H9 (cell line): ENCODE data around the gene SNED1. TPM values are rescaled to one million over a fixed set of nuclear protein-coding genes. Genes with fewer than 3 reads are reported as not detected.

ENCODE experiments used
- DNase-seq: peaks from one replicate; pipeline ENCODE4 v3.0.0-alpha.2; 2017
- H2AFZ ChIP-seq: one replicate; pipeline ENCODE4 v1.6.1; 2013; ENCODE audit warnings: mild to moderate bottlenecking, low read length, control low read depth, moderate library complexity
- H2AK5ac ChIP-seq: 2 replicates; pipeline ENCODE4 v1.6.1; 2013; ENCODE audit warnings: low read length, control low read depth, mixed read lengths; ENCODE audit not compliant: insufficient read length
- H2BK120ac ChIP-seq: one replicate; pipeline ENCODE4 v1.6.1; 2013; ENCODE audit warnings: low read depth, mild to moderate bottlenecking, low read length, control low read depth, inconsistent platforms; ENCODE audit not compliant: poor library complexity, severe bottlenecking
- H2BK12ac ChIP-seq: 2 replicates; pipeline ENCODE4 v1.6.1; 2013; ENCODE audit warnings: low read length, control low read depth, mixed read lengths, low read depth; ENCODE audit not compliant: insufficient read length
- H2BK15ac ChIP-seq: 2 replicates; pipeline ENCODE4 v1.6.1; 2013; ENCODE audit warnings: low read depth, low read length, control low read depth
- H2BK20ac ChIP-seq: one replicate; pipeline ENCODE4 v1.6.1; 2013; ENCODE audit warnings: low read depth, mild to moderate bottlenecking, low read length, control low read depth, inconsistent platforms; ENCODE audit not compliant: poor library complexity, severe bottlenecking
- H2BK5ac ChIP-seq: 2 replicates; pipeline ENCODE4 v1.6.1; 2013; ENCODE audit warnings: low read length, control low read depth, mixed read lengths; ENCODE audit not compliant: insufficient read length
- H3K14ac ChIP-seq: 2 replicates; pipeline ENCODE4 v1.6.1; 2013; ENCODE audit warnings: low read length, control low read depth; ENCODE audit not compliant: insufficient read depth
- H3K18ac ChIP-seq: 2 replicates; pipeline ENCODE4 v1.6.1; 2013; ENCODE audit warnings: low read depth, mild to moderate bottlenecking, mixed read lengths, low read length, control low read depth; ENCODE audit not compliant: insufficient read length
- H3K23ac ChIP-seq: 2 replicates; pipeline ENCODE4 v1.6.1; 2013; ENCODE audit warnings: low read length, control low read depth, mixed read lengths, low read depth; ENCODE audit not compliant: insufficient read length
- H3K23me2 ChIP-seq: 2 replicates; pipeline ENCODE4 v1.6.1; 2013; ENCODE audit warnings: low read depth, mild to moderate bottlenecking, mixed read lengths, low read length, control low read depth; ENCODE audit not compliant: insufficient read length, poor library complexity, severe bottlenecking
- H3K27ac ChIP-seq: 2 replicates; pipeline ENCODE4 v1.5.1; 2013; ENCODE audit warnings: low read length, control low read depth, mixed read lengths, low read depth; ENCODE audit not compliant: insufficient read length
- H3K27me3 ChIP-seq: 2 replicates; pipeline ENCODE4 v1.6.1; 2013; ENCODE audit warnings: low read length, control low read depth, inconsistent platforms; ENCODE audit not compliant: insufficient read depth
- H3K4ac ChIP-seq: 2 replicates; pipeline ENCODE4 v1.6.1; 2013; ENCODE audit warnings: low read depth, mild to moderate bottlenecking, control low read depth, inconsistent platforms, low read length, moderate library complexity
- H3K4me1 ChIP-seq: 2 replicates; pipeline ENCODE4 v1.6.1; 2013; ENCODE audit warnings: low read length, control low read depth, inconsistent platforms; ENCODE audit not compliant: insufficient read depth
- H3K4me2 ChIP-seq: 2 replicates; pipeline ENCODE4 v1.6.1; 2013; ENCODE audit warnings: low read length, control low read depth, mixed read lengths; ENCODE audit not compliant: insufficient read length, insufficient read depth
- H3K56ac ChIP-seq: 2 replicates; pipeline ENCODE4 v1.6.1; 2013; ENCODE audit warnings: low read depth, mild to moderate bottlenecking, mixed read lengths, low read length, control low read depth; ENCODE audit not compliant: insufficient read length
- H3K79me1 ChIP-seq: 2 replicates; pipeline ENCODE4 v1.6.1; 2013; ENCODE audit warnings: low read depth, mild to moderate bottlenecking, moderate library complexity, low read length, control low read depth, inconsistent platforms; ENCODE audit not compliant: insufficient read depth, poor library complexity, severe bottlenecking
- H3K79me2 ChIP-seq: 2 replicates; pipeline ENCODE4 v1.6.1; 2013; ENCODE audit warnings: low read length, control low read depth, inconsistent platforms; ENCODE audit not compliant: insufficient read depth
- H3K9ac ChIP-seq: 2 replicates; pipeline ENCODE4 v1.6.1; 2013; ENCODE audit warnings: low read length, control low read depth, mixed read lengths; ENCODE audit not compliant: insufficient read length; ENCODE audit errors: extremely low read depth
- H3K9me3 ChIP-seq: one replicate; pipeline ENCODE4 v1.6.1; 2013; ENCODE audit warnings: low read depth, low read length, inconsistent platforms; ENCODE audit not compliant: control insufficient read depth
- H3T11ph ChIP-seq: one replicate; pipeline ENCODE4 v1.6.1; 2013; ENCODE audit warnings: mild to moderate bottlenecking, low read length, control low read depth, inconsistent platforms
- H4K20me1 ChIP-seq: one replicate; pipeline ENCODE4 v1.6.1; 2013; ENCODE audit not compliant: control insufficient read depth, insufficient read length, insufficient read depth
- H4K5ac ChIP-seq: 2 replicates; pipeline ENCODE4 v1.6.1; 2013; ENCODE audit warnings: low read depth, mild to moderate bottlenecking, mixed read lengths, low read length, control low read depth; ENCODE audit not compliant: insufficient read length
- H4K8ac ChIP-seq: replicated peaks from 2 replicates; pipeline ENCODE4 v1.6.1; 2013; ENCODE audit warnings: low read length, control low read depth, mixed read lengths, low read depth; ENCODE audit not compliant: insufficient read length
- H4K91ac ChIP-seq: 2 replicates; pipeline ENCODE4 v1.6.1; 2013; ENCODE audit warnings: low read depth, mild to moderate bottlenecking, moderate library complexity, mixed read lengths, low read length, control low read depth; ENCODE audit not compliant: insufficient read length
- H3K27ac Mint-ChIP-seq, 3 experiments: 2 replicates in 2 of 3; 3 replicates in 1 of 3; pipeline ENCODE4 v1.8.0; 2020 to 2021; ENCODE audit warnings: mixed read lengths in 3 of 3, mild to moderate bottlenecking in 1 of 3, moderate library complexity in 1 of 3
- H3K27me3 Mint-ChIP-seq: 2 replicates; pipeline ENCODE4 v1.8.0; 2021; ENCODE audit warnings: low read depth, mild to moderate bottlenecking, moderate library complexity, mixed read lengths
- H3K36me3 Mint-ChIP-seq, 3 experiments: 2 replicates in 2 of 3; 3 replicates in 1 of 3; pipeline ENCODE4 v1.8.0; 2020 to 2021; ENCODE audit warnings: low read depth in 3 of 3, mixed read lengths in 3 of 3; ENCODE audit not compliant: insufficient read depth in 1 of 3
- H3K4me1 Mint-ChIP-seq, 2 experiments: 2 replicates each; pipeline ENCODE4 v1.8.0; 2020; ENCODE audit warnings: mixed read lengths in 2 of 2
- H3K4me3 Mint-ChIP-seq, 2 experiments: 2 replicates in 1 of 2; 3 replicates in 1 of 2; pipeline ENCODE4 v1.8.0; 2020 to 2021; ENCODE audit warnings: mild to moderate bottlenecking in 2 of 2, mixed read lengths in 2 of 2, moderate library complexity in 1 of 2
- H3K9me3 Mint-ChIP-seq, 2 experiments: 2 replicates in 1 of 2; 3 replicates in 1 of 2; pipeline ENCODE4 v1.8.0; 2020; ENCODE audit warnings: mild to moderate bottlenecking in 2 of 2, mixed read lengths in 2 of 2, moderate library complexity in 1 of 2
- CTCF ChIP-seq: fragments of 200-600 bp; sonication (generic); conservative IDR thresholded peaks from 3 replicates; pipeline ENCODE4 v1.8.0; 2021; ENCODE audit warnings: antibody characterized with exemption, mild to moderate bottlenecking
- WGBS: extraction: QIAGEN DNeasy Blood & Tissue Kit; methylation state at CpG from one replicate; pipeline ENCODE4 v1.1.7; 2013; ENCODE audit warnings: missing lambda C conversion rate, low lambda C conversion rate, mixed read lengths; ENCODE audit not compliant: insufficient read length; ENCODE audit errors: extremely low coverage; 5-methylcytosine and 5-hydroxymethylcytosine counted together
- total RNA-seq: library from RNA; stranded (reverse); gene quantifications from 2 replicates; pipeline ENCODE4 v1.2.1, GENCODE V29; 2021

Gene SNED1
- total RNA-seq, 1 experiment from 2014 or later = 2.5 TPM

DNA sequence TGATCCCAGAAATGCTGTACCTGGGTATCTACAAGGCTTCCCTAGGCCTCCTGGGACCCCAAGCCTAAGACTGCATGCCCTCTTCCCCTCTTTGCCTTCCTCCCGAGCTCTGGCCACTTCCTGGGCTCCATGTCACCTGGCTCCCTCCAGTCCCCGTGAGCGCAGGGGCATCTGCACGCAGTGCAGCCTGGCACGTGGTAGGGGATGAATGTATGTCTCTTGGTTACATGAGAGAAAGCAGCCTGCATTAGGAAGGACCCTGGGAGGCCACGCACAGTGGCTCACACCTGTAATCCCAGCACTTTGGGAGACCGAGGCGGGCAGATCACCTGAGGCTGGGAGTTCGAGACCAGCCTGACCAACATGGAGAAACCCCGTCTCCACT, 135.0 kb downstream of the SNED1 start:
- Histone ChIP-seq H3K4ac (no peak overlapping the region), H3K23me2 (no peaks in the 10 kb centered on the region), H3K79me1 (no peaks in the 10 kb centered on the region), H3K4me1 (no peaks in the 10 kb centered on the region), H2AK5ac (no peak overlapping the region), H2BK5ac (no peak overlapping the region), H2AFZ (no peak overlapping the region), H3K79me2 (no peaks in the 10 kb centered on the region), H3K27me3 (no peaks in the 10 kb centered on the region), H4K5ac (no peak overlapping the region), H3T11ph (no peak overlapping the region), H4K91ac (no peak overlapping the region), H3K18ac (no peak overlapping the region), H2BK120ac (no peak overlapping the region), H3K9ac (no peak overlapping the region), H4K20me1 (no peaks in the 10 kb centered on the region), H3K27ac (no peak overlapping the region), H3K14ac (no peak overlapping the region), H2BK20ac (no peak overlapping the region), H2BK12ac (no peak overlapping the region), H3K23ac (no peak overlapping the region), H3K56ac (no peak overlapping the region), H3K9me3 (no peaks in the 10 kb centered on the region), H2BK15ac (no peak overlapping the region), H3K4me2 (no peak overlapping the region), H4K8ac (no peak overlapping the region)
- no peaks in the 10 kb centered on the region for H3K27me3 Mint-ChIP-seq
- no peak for DNase-seq
- H3K4me3 Mint-ChIP-seq = no peak overlapping the region
- peaks cover 25 to 61% (median 45%) of the 10 kb centered on the region in 3 experiments for H3K36me3 Mint-ChIP-seq
- H3K27ac Mint-ChIP-seq = no peak overlapping the region; a peak in 1 of 7 replicates
- H3K4me1 Mint-ChIP-seq = no peaks in the 10 kb centered on the region
- WGBS = no CpG with 5 or more reads among the region's 10 CpGs
- no peak for TF ChIP-seq CTCF
- no peaks in the 10 kb centered on the region for H3K9me3 Mint-ChIP-seq
